GM18502 (cell line): Measurements from ENCODE around the gene PPARGC1A.

ENCODE experiments used
- ATAC-seq: cut with Tn5 transposase; IDR thresholded peaks from one replicate; pipeline ENCODE4 v1.9.1; 2021; ENCODE audit warnings: mild to moderate bottlenecking; ENCODE audit not compliant: unreplicated experiment, poor library complexity

Gene PPARGC1A

GRCh38 chr4:23853986-23854660 is 35.7 kb downstream of the PPARGC1A start:
- no peak for ATAC-seq

- no peak for ATAC-seq
These were observed 38.4 kb downstream of the PPARGC1A start for GRCh38 chr4:23851464-23851863.

GRCh38 chr4:23847158-23847557 is 42.7 kb downstream of the PPARGC1A start:
- no peak for ATAC-seq

GRCh38 chr4:23844961-23845360 is 44.9 kb downstream of the PPARGC1A start:
- no peak for ATAC-seq

GRCh38 chr4:23839279-23839678 is 50.6 kb downstream of the PPARGC1A start:
- no peak for ATAC-seq

GRCh38 chr4:23838607-23839006 is 51.2 kb downstream of the PPARGC1A start:
- ATAC-seq: no peak

GRCh38 chr4:23838131-23838530 is 51.7 kb downstream of the PPARGC1A start:
- ATAC-seq: no peak

- ATAC-seq: no peak
These were observed 52.5 kb downstream of the PPARGC1A start for GRCh38 chr4:23837371-23837770.

- no peak for ATAC-seq
These were observed 53.9 kb downstream of the PPARGC1A start for GRCh38 chr4:23835774-23836478.

GRCh38 chr4:23828779-23829178 is 61.1 kb downstream of the PPARGC1A start:
- ATAC-seq: no peak

GRCh38 chr4:23828020-23828715 is 61.7 kb downstream of the PPARGC1A start:
- ATAC-seq: no peak

GRCh38 chr4:23822181-23822580 is 67.7 kb downstream of the PPARGC1A start:
- no peak for ATAC-seq

GRCh38 chr4:23819041-23819511 is 70.8 kb downstream of the PPARGC1A start:
- no peak for ATAC-seq

- no peak for ATAC-seq
These were observed 71.6 kb downstream of the PPARGC1A start for GRCh38 chr4:23818097-23818885.

- ATAC-seq: no peak
These were observed 74.7 kb downstream of the PPARGC1A start for GRCh38 chr4:23814996-23815660.

GRCh38 chr4:23814587-23814986 is 75.3 kb downstream of the PPARGC1A start:
- no peak for ATAC-seq

- no peak for ATAC-seq
These were observed 78.7 kb downstream of the PPARGC1A start for GRCh38 chr4:23811161-23811560.

- ATAC-seq: no peak
These were observed 84.4 kb downstream of the PPARGC1A start for GRCh38 chr4:23805450-23805851.

- no peak for ATAC-seq
These were observed 100.1 kb downstream of the PPARGC1A start for GRCh38 chr4:23789762-23790161.

- ATAC-seq: no peak
These were observed 101.4 kb downstream of the PPARGC1A start for GRCh38 chr4:23788460-23788859.
